WI38 (cell line): Measurements from ENCODE around the gene ZNF548.
A peak's percentile ranks its signal among the peaks of the same experiment; 100 is the strongest.

Experiments used
- H3K4me3 ChIP-seq: 2 replicates; pipeline ENCODE4 v1.5.1; 2011; ENCODE audit warnings: low read depth, mild to moderate bottlenecking, control low read depth, low read length
- CTCF ChIP-seq: IDR thresholded peaks from 2 replicates; pipeline ENCODE4 v1.5.1; 2012; ENCODE audit warnings: low read depth, mild to moderate bottlenecking, control low read depth, low read length

ZNF548 gene

GRCh38 chr19:57403737-57404563 lies 14.3 kb downstream of the ZNF548 start:
- H3K4me3 ChIP-seq, result no peak overlapping the region
- no peak for TF ChIP-seq CTCF

- no peak overlapping the region for H3K4me3 ChIP-seq
- TF ChIP-seq CTCF, result peak; percentile 80
These were observed 17.0 kb downstream of the ZNF548 start for GRCh38 chr19:57406516-57407123.

- H3K4me3 ChIP-seq, result peak within 1 kb of the TSS; percentile 98
- no peak for TF ChIP-seq CTCF
These were observed 21.4 kb downstream of the ZNF548 start, which contains the start of gene ZNF17 for GRCh38 chr19:57410877-57411671. Gene ZNF17 (plus strand): TSS chr19:57411161. CDS start chr19:57413616, 2,455 bp downstream.

GRCh38 chr19:57419439-57419838 lies 29.8 kb downstream of the ZNF548 start:
- TF ChIP-seq CTCF, result no peak
- H3K4me3 ChIP-seq, result no peak overlapping the region

- no peak overlapping the region for H3K4me3 ChIP-seq
- no peak for TF ChIP-seq CTCF
These were observed 31.4 kb downstream of the ZNF548 start for GRCh38 chr19:57421037-57421436.

GRCh38 chr19:57434386-57435061 lies 44.9 kb downstream of the ZNF548 start:
- peak overlapping the region; percentile 89 for H3K4me3 ChIP-seq
- no peak for TF ChIP-seq CTCF
